Thyroid gland (tissue), 4 donors: ENCODE measurements around the gene ZNF486. TPM values are rescaled to one million over a fixed set of nuclear protein-coding genes. Genes with fewer than 3 reads are reported as not detected.
A peak's percentile ranks its signal among the peaks of the same experiment; 100 is the strongest.
"Not testable (repeated sequence)": the region's sequence is repeated elsewhere in the genome, so short reads cannot be mapped to it uniquely, and the experiment has no call there.

ENCODE experiments used
- DNase-seq, 2 donors: peaks; one replicate each; pipeline ENCODE4 v3.0.0-alpha.2; 2019
- H3K27ac ChIP-seq, 3 donors: fragments of 200-600 bp; sonication (generic); 1 replicate in 2 of 3; 2 replicates in 1 of 3; pipeline ENCODE4 v1.5.1; 2016 to 2019; ENCODE audit warnings: mild to moderate bottlenecking in 1 of 3, moderate library complexity in 1 of 3
- H3K27me3 ChIP-seq: fragments of 200-600 bp; sonication (generic); one replicate; pipeline ENCODE4 v1.5.1; 2019
- H3K36me3 ChIP-seq, 2 donors: fragments of 200-600 bp; sonication (generic); one replicate each; pipeline ENCODE4 v1.5.1; 2016 to 2019
- H3K4me1 ChIP-seq, 2 donors: fragments of 200-600 bp; sonication (generic); one replicate each; pipeline ENCODE4 v1.5.1; 2017 to 2019
- H3K4me3 ChIP-seq, 3 donors: fragments of 200-600 bp; sonication (generic); replicated peaks in 1 of 3; 1 replicate in 2 of 3; 2 replicates in 1 of 3; pipeline ENCODE4 v1.5.1; 2016; ENCODE audit warnings: mild to moderate bottlenecking in 1 of 3
- H3K9me3 ChIP-seq: fragments of 200-600 bp; sonication (generic); one replicate; pipeline ENCODE4 v1.5.1; 2017
- POLR2A ChIP-seq, 2 donors: fragments of 450-650 bp; IDR thresholded peaks; one replicate each; pipeline ENCODE4 v1.6.1; 2017; ENCODE audit warnings: antibody characterized with exemption in 2 of 2, mild to moderate bottlenecking in 2 of 2, moderate library complexity in 1 of 2
- WGBS, 2 donors: methylation state at CpG; one replicate each; pipeline ENCODE4 v1.1.5; 2017; 5-methylcytosine and 5-hydroxymethylcytosine counted together
- intact Hi-C: fragments of 100-400 bp; cut with DNase I; formaldehyde crosslinking; loops from one replicate; pipeline ENCODE4 v1.15.1; 2023
- small RNA-seq: library from RNA; depleted of rRNA; stranded (forward); fragments of <200 nt; gene quantifications from one replicate; pipeline ENCODE3, GENCODE V24; 2016
- total RNA-seq, 4 donors: library from RNA; depleted of rRNA; stranded (reverse); fragments of >200 nt; gene quantifications; one replicate each; pipeline ENCODE4 v1.2.3, GENCODE V29; 2016
- TF ChIP-seq, protein P1 (sequence below), 6 experiments: fragments of 200-600 bp in 3 of 6; fragments of 450-650 bp in 3 of 6; sonication (generic) in 3 of 6; IDR thresholded peaks; one replicate each; pipeline ENCODE4 v1.5.1; 2016 to 2019; ENCODE audit warnings: antibody characterized with exemption in 6 of 6, mild to moderate bottlenecking in 2 of 6, inconsistent platforms in 1 of 6, moderate library complexity in 1 of 6

ZNF486 gene
- total RNA-seq, 4 donors from 2014 or later = 58.2 to 94.1 (median 77.9) TPM

DNA sequence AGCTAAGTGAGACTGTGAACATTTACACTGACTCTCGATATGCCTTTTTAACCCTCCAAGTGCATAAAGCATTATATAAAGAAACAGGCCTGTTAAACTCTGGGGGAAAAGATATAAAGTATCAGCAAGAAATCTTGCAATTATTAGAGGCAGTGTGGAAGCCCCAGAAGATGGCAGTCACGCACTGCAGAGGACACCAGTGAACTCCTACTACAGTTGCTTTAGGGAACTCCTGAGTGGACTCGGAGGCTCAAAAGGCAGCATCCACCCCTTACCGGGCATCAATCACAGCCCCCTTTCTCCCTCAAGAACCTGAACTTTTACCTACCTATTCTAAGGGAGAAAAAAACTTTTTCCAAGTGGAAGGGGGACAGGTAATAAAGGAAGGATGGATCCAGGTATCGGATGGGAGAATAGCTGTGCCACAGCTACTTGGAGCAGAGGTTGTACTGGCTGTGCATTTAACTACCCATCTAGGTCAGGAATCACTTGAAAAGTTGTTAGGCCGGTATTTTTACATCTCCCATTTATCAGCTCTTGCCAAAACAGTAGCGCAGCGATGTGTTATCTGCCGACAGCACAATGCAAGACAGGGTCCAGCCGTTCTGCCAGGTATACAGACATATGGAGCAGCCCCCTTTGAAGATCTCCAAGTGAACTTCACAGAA is 80.1 kb downstream of the ZNF486 start:
- H3K27ac ChIP-seq = peak overlapping the region; percentile 76 to 93 (median 84)
- 24 to 26% methylated on average over 10 of the region's 10 CpGs for WGBS, 2 donors
- peak; percentile 82 to 85 for DNase-seq

DNA sequence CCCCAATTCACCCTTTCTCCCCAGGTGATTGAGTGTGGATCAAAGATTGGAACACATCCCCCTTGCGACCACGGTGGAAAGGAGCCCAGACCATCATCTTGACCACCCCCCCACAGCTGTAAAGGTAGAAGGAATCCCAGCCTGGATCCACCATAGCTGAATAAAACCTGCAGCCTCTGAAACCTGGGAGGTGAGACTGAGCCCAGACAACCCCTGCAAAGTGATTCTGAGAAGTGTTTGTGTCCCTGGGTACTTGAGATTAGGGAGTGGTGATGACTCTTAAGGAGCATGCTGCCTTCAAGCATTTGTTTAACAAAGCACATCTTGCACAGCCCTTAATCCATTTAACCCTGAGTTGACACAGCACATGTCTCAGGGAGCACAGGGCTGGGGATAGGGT is 81.2 kb downstream of the ZNF486 start:
- H3K27ac ChIP-seq = peak overlapping the region; percentile 76 to 93 (median 84)
- 19 to 32% methylated on average over 2 of the region's 2 CpGs for WGBS, 2 donors
- peak; percentile 62 to 69 for DNase-seq

More for the DNA sequence above, 80.1 kb downstream of the ZNF486 start:
- H3K9me3 ChIP-seq = no peaks in the 10 kb centered on the region
- intact Hi-C loops = loop anchor here (10.0 kb wide), 1 partner anchor 268 kb away; no protein-coding TSS in a partner anchor
- TF ChIP-seq, protein P1, sequence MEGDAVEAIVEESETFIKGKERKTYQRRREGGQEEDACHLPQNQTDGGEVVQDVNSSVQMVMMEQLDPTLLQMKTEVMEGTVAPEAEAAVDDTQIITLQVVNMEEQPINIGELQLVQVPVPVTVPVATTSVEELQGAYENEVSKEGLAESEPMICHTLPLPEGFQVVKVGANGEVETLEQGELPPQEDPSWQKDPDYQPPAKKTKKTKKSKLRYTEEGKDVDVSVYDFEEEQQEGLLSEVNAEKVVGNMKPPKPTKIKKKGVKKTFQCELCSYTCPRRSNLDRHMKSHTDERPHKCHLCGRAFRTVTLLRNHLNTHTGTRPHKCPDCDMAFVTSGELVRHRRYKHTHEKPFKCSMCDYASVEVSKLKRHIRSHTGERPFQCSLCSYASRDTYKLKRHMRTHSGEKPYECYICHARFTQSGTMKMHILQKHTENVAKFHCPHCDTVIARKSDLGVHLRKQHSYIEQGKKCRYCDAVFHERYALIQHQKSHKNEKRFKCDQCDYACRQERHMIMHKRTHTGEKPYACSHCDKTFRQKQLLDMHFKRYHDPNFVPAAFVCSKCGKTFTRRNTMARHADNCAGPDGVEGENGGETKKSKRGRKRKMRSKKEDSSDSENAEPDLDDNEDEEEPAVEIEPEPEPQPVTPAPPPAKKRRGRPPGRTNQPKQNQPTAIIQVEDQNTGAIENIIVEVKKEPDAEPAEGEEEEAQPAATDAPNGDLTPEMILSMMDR (IDR thresholded peaks at IDR 0.05) = peak in 5 of 6 experiments; percentile 51 to 92 (median 88)
- TF ChIP-seq POLR2A (IDR thresholded peaks at IDR 0.05) = peak in 1 of 2 donors; percentile 13
- no peaks in the 10 kb centered on the region for H3K36me3 ChIP-seq
- no peak overlapping the region for H3K4me3 ChIP-seq
- peaks cover 53 to 59% of the 10 kb centered on the region in 2 donors for H3K4me1 ChIP-seq
- H3K27me3 ChIP-seq = no peaks in the 10 kb centered on the region

More for the DNA sequence above, 81.2 kb downstream of the ZNF486 start:
- intact Hi-C loops = loop anchor here (10.0 kb wide), 1 partner anchor 267 kb away; no protein-coding TSS in a partner anchor
- not testable (repeated sequence) for H3K36me3 ChIP-seq, H3K9me3 ChIP-seq, H3K4me3 ChIP-seq, H3K27me3 ChIP-seq
- peaks cover 61 to 68% of the 10 kb centered on the region in 2 donors for H3K4me1 ChIP-seq
- peak in 1 of 2 donors; percentile 33 for TF ChIP-seq POLR2A (IDR thresholded peaks at IDR 0.05)

Small RNAs within 50 kb of the gene (small RNA-seq; reads per million reads assigned to genes)
- gene AC011447.4 = not detected

Other genes starting within 250 kb of the ZNF486 start
- gene ZNF682, start 127.7 kb upstream of the ZNF486 start, total RNA-seq = 10 to 100 TPM; 11.4 to 20.4 (median 12.1) TPM
- 10 to 100 TPM; 15.3 to 29.0 (median 17.4) TPM for gene ZNF90, start 89.2 kb upstream of the ZNF486 start, total RNA-seq